Measurements from ENCODE around the gene SYT12. TPM values are rescaled to one million over a fixed set of nuclear protein-coding genes. Genes with fewer than 3 reads are reported as not detected.
"Not testable (repeated sequence)": the region's sequence is repeated elsewhere in the genome, so short reads cannot be mapped to it uniquely, and the experiment has no call there.

SYT12 gene
- total RNA-seq, 1 donor from 2014 or later, result 0.37 TPM

DNA sequence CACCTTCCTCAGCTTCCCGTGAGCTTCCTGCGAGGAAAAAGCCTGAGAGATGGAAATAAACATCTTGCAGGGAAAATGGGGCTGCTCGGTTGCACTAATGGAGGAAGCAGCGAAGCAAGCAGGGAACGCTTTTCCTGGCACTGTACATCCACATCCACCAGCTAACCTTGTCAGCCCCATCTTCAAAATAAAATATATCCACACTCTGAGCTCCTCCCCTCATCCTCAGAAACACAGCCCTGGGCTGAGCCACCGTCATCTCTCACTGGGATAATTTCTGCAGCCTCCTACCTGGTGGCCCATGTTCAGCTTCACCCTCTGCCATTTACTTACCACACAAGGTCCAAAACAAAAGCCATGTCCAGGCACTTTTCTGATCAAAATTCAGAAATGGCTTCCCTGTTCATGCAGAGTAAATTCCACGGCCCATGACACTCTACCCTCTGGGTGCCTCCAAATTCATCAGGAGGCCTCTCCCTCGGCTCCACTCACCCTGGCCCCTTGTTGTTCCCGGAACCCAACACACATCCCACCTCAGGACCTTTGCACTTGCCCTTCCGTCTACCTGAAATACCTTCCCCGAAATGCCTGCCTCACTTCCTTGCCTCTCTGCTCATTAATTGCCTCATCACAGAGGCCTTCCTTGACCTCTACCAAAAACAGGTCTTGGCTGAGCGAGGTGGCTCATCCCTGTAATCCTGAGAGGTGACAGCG lies 34.9 kb upstream of the SYT12 start:
- TF ChIP-seq, protein P1, sequence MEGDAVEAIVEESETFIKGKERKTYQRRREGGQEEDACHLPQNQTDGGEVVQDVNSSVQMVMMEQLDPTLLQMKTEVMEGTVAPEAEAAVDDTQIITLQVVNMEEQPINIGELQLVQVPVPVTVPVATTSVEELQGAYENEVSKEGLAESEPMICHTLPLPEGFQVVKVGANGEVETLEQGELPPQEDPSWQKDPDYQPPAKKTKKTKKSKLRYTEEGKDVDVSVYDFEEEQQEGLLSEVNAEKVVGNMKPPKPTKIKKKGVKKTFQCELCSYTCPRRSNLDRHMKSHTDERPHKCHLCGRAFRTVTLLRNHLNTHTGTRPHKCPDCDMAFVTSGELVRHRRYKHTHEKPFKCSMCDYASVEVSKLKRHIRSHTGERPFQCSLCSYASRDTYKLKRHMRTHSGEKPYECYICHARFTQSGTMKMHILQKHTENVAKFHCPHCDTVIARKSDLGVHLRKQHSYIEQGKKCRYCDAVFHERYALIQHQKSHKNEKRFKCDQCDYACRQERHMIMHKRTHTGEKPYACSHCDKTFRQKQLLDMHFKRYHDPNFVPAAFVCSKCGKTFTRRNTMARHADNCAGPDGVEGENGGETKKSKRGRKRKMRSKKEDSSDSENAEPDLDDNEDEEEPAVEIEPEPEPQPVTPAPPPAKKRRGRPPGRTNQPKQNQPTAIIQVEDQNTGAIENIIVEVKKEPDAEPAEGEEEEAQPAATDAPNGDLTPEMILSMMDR (IDR thresholded peaks at IDR 0.05; ENCODE audit: partially characterized antibody, unreplicated experiment), result no peak
- peak overlapping the region; percentile 67 for H3K27ac Mint-ChIP-seq (ENCODE audit: unreplicated experiment)
- peaks cover 19% of the 10 kb centered on the region for H3K27me3 Mint-ChIP-seq (ENCODE audit: unreplicated experiment)
- no peak for DNase-seq
- no peaks in the 10 kb centered on the region for H3K36me3 Mint-ChIP-seq (ENCODE audit: unreplicated experiment)
- peaks cover 5% of the 10 kb centered on the region for H3K9me3 Mint-ChIP-seq (ENCODE audit: unreplicated experiment)
- H3K4me3 Mint-ChIP-seq (ENCODE audit: unreplicated experiment), result peak overlapping the region; percentile 49
- peaks cover 10% of the 10 kb centered on the region for H3K4me1 Mint-ChIP-seq (ENCODE audit: low read depth, unreplicated experiment)

DNA sequence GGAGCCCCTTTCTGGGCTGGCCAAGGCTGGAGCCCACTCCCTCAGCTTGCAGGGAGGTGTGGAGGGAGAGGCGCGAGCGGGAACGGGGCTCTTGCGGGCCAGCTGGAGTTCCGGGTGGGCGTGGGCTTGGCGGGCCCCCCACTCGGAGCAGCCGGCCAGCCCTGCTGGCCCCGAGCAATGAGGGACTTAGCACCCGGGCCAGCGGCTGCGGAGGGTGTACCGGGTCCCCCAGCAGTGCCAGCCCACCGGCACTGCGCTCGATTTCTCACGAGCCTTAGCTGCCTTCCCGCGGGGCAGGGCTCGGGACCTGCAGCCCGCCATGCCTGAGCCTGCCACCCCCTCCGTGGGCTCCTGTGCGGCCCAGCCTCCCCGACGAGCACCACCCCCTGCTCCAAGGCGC lies 34.2 kb upstream of the SYT12 start:
- Mint-ChIP-seq H3K4me1 (ENCODE audit: low read depth, unreplicated experiment) (peaks cover 10% of the 10 kb centered on the region), H3K27me3 (ENCODE audit: unreplicated experiment) (peaks cover 17% of the 10 kb centered on the region)
- H3K4me3 Mint-ChIP-seq (ENCODE audit: unreplicated experiment); H3K36me3 Mint-ChIP-seq (ENCODE audit: unreplicated experiment); H3K9me3 Mint-ChIP-seq (ENCODE audit: unreplicated experiment); H3K27ac Mint-ChIP-seq (ENCODE audit: unreplicated experiment); DNase-seq: not testable (repeated sequence)

DNA sequence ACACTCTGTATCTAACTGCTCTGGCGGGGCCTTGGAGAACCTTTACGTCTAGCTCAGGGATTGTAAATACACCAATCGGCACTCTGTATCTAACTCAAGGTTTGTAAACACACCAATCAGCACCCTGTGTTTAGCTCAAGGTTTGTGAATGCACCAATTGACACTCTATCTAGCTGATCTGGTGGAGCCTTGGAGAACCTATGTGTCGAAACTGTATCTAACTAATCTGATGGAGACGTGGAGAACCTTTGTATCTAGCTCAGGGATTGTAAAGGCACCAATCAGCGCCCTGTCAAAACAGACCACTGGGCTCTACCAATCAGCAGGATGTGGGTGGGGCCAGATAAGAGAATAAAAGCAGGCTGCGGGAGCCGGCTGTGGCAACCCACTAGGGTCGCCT lies 33.6 kb upstream of the SYT12 start:
- H3K27ac Mint-ChIP-seq (ENCODE audit: unreplicated experiment); H3K9me3 Mint-ChIP-seq (ENCODE audit: unreplicated experiment); DNase-seq; H3K4me3 Mint-ChIP-seq (ENCODE audit: unreplicated experiment); H3K36me3 Mint-ChIP-seq (ENCODE audit: unreplicated experiment): not testable (repeated sequence)
- peaks cover 17% of the 10 kb centered on the region for H3K27me3 Mint-ChIP-seq (ENCODE audit: unreplicated experiment)
- H3K4me1 Mint-ChIP-seq (ENCODE audit: low read depth, unreplicated experiment), result peaks cover 10% of the 10 kb centered on the region

DNA sequence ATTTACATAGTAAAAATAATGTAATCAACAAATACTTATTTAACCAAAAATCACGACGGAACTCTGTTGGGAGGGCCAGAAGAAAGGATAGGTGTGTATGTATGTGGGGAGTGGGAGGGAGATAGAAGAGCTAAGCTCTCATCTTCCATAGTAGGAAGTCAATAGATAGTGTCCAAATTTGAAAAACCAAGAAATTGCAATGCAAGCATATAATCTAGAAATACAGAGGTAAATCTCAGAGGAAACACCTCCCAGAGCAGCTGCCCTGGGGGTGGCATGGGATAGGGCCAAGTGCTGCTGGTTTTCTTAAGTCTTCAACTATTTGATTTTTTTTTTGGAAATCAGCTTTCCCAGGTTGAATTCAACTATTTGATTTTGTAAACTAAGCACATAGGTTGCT lies 30.9 kb upstream of the SYT12 start:
- no peak for DNase-seq
- H3K36me3 Mint-ChIP-seq (ENCODE audit: unreplicated experiment), result no peaks in the 10 kb centered on the region
- peaks cover 13% of the 10 kb centered on the region for H3K27me3 Mint-ChIP-seq (ENCODE audit: unreplicated experiment)
- H3K9me3 Mint-ChIP-seq (ENCODE audit: unreplicated experiment), result peaks cover 6% of the 10 kb centered on the region
- peaks cover 14% of the 10 kb centered on the region for H3K4me1 Mint-ChIP-seq (ENCODE audit: low read depth, unreplicated experiment)
- H3K4me3 Mint-ChIP-seq (ENCODE audit: unreplicated experiment), result no peak overlapping the region
- TF ChIP-seq, protein P1 (IDR thresholded peaks at IDR 0.05; ENCODE audit: partially characterized antibody, unreplicated experiment), result no peak
- no peak overlapping the region for H3K27ac Mint-ChIP-seq (ENCODE audit: unreplicated experiment)

DNA sequence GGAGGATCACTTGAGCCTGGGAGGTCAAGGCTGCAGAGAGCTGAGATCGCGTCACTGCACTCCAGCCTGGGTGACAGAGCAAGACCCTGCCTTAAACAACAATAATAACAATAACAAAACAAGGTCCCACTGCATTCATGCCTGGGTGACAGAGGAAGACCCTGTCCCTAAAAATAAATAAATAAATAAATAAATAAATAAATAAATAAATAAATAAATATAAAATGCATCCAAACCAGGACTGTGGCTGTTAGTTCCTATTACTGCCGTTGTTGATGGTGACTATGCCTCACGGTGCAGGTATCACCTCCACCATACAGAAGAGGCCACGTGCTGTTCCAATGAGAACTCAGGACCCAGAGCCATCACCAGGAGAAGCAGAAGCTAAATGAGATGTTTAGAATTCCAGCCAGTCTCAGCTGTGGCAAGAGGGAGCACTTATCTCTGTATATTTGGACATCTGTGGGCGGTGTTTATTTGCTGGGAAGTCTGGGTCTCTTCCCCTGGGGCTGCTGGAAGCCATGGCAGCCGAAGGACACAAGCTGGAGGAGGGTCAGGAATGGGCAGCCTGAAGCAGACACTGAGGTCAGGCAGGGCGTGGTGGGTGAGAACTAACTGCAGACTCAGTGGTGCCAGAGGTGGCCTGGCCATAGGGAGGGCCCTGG lies 26.2 kb upstream of the SYT12 start:
- TF ChIP-seq, protein P1 (IDR thresholded peaks at IDR 0.05; ENCODE audit: partially characterized antibody, unreplicated experiment), result no peak
- Mint-ChIP-seq H3K4me1 (ENCODE audit: low read depth, unreplicated experiment) (peaks cover 8% of the 10 kb centered on the region), H3K27ac (ENCODE audit: unreplicated experiment) (peak overlapping the region; percentile 63), H3K36me3 (ENCODE audit: unreplicated experiment) (no peaks in the 10 kb centered on the region), H3K9me3 (ENCODE audit: unreplicated experiment) (peaks cover 3% of the 10 kb centered on the region), H3K4me3 (ENCODE audit: unreplicated experiment) (peak overlapping the region; percentile 35), H3K27me3 (ENCODE audit: unreplicated experiment) (peaks cover 3% of the 10 kb centered on the region)
- peak; percentile 49 for DNase-seq

DNA sequence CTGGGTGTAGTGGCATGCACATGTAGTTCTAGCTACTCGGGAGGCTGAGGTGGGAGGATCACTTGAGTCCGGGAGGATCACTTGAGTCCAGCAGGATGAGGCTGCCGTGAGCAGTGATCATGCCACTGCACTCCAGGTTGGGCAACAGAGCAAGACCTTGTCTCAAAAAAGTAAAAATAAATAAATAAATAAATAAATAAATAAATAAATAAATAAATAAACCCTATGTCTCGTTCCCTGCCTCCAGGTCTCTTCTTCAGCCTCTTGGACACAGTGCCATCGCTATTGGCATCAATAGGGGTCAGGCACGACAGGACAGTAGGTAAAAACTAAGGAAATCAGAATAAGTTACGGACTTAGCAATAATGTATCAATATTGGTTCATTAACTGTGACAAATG lies 23.4 kb upstream of the SYT12 start:
- DNase-seq, result no peak
- Mint-ChIP-seq H3K27ac (ENCODE audit: unreplicated experiment) (no peak overlapping the region), H3K9me3 (ENCODE audit: unreplicated experiment) (peaks cover 3% of the 10 kb centered on the region), H3K4me3 (ENCODE audit: unreplicated experiment) (no peak overlapping the region), H3K4me1 (ENCODE audit: low read depth, unreplicated experiment) (peaks cover 12% of the 10 kb centered on the region), H3K27me3 (ENCODE audit: unreplicated experiment) (peaks cover 1% of the 10 kb centered on the region), H3K36me3 (ENCODE audit: unreplicated experiment) (no peaks in the 10 kb centered on the region)
- TF ChIP-seq, protein P1 (IDR thresholded peaks at IDR 0.05; ENCODE audit: partially characterized antibody, unreplicated experiment), result no peak

Data from glutamatergic neuron (in vitro differentiated cells).